ENCODE measurements around the gene GFI1B. TPM values are rescaled to one million over a fixed set of nuclear protein-coding genes. Genes with fewer than 3 reads are reported as not detected.

The GFI1B gene
- total and polyA plus RNA-seq, 2 of the 13 experiments (the other 11 are each of a cell fraction or from before 2014, with no cell fraction given): 0.15 to 0.51 TPM

- TF ChIP-seq SP1 (IDR thresholded peaks at IDR 0.05) (no peak), SP1 (CRISPR knock-in tag; IDR thresholded peaks at IDR 0.05) (peak; percentile 76), ZNF780A (CRISPR knock-in tag; IDR thresholded peaks at IDR 0.05) (no peak), ZNF143 (CRISPR knock-in tag; IDR thresholded peaks at IDR 0.05) (no peak), ZNF549 (CRISPR knock-in tag; IDR thresholded peaks at IDR 0.05) (no peak), FOXC1 (CRISPR knock-in tag; IDR thresholded peaks at IDR 0.05; ENCODE audit: borderline replicate concordance) (no peak), RERE (CRISPR knock-in tag; IDR thresholded peaks at IDR 0.05; ENCODE audit: low read depth) (no peak), ZNF609 (CRISPR knock-in tag; IDR thresholded peaks at IDR 0.05; ENCODE audit: borderline replicate concordance) (0 out of 2 replicates have a peak, but pooled peaks have one; percentile 18), DR1 (CRISPR knock-in tag; IDR thresholded peaks at IDR 0.05) (no peak), SIX4 (CRISPR knock-in tag; IDR thresholded peaks at IDR 0.05) (no peak), ZNF235 (CRISPR knock-in tag; IDR thresholded peaks at IDR 0.05; ENCODE audit: borderline replicate concordance) (0 out of 2 replicates have a peak, but pooled peaks have one; percentile 8), ZNF253 (CRISPR knock-in tag; IDR thresholded peaks at IDR 0.05; ENCODE audit: borderline replicate concordance) (no peak), PAXIP1 (CRISPR knock-in tag; conservative IDR thresholded peaks at IDR 0.05) (peak; percentile 31; the same call in 1 of the 2 replicates), ZFYVE20 (CRISPR knock-in tag; IDR thresholded peaks at IDR 0.05; ENCODE audit: borderline replicate concordance, low read depth) (no peak)
These were observed 52.0 kb downstream of the GFI1B start, which contains the start of gene GTF3C5 (continued) for GRCh38 chr9:133030317-133031129.

All from HepG2 (cell line).